HG03354 (cell line): Measurements from ENCODE around the gene RNF41.
"Not testable (repeated sequence)": the region's sequence is repeated elsewhere in the genome, so short reads cannot be mapped to it uniquely, and the experiment has no call there.

Source experiments
- ATAC-seq: cut with Tn5 transposase; IDR thresholded peaks from one replicate; pipeline ENCODE4 v1.9.1; 2021; ENCODE audit warnings: mild to moderate bottlenecking; ENCODE audit not compliant: unreplicated experiment, poor library complexity, severe bottlenecking

Gene RNF41

GRCh38 chr12:56156464-56157200 is 65.1 kb downstream of the RNF41 start:
- ATAC-seq = not testable (repeated sequence)

- no peak for ATAC-seq
Observed at GRCh38 chr12:56155256-56155845, 66.4 kb downstream of the RNF41 start.

GRCh38 chr12:56154818-56155217 is 66.9 kb downstream of the RNF41 start:
- ATAC-seq = no peak

GRCh38 chr12:56154246-56154771 is 67.4 kb downstream of the RNF41 start:
- no peak for ATAC-seq

GRCh38 chr12:56153678-56154065 is 68.0 kb downstream of the RNF41 start:
- no peak for ATAC-seq

- no peak for ATAC-seq
Observed at GRCh38 chr12:56152756-56153677, 68.7 kb downstream of the RNF41 start.
